IPS DF 4.7 (cell line): ENCODE results near the gene PSMD14.

ENCODE experiments used
- DNase-seq: peaks from one replicate; pipeline ENCODE4 v3.0.0-alpha.2; 2013; ENCODE audit warnings: low spot score; ENCODE audit errors: extremely low read depth

Gene PSMD14

GRCh38 chr2:161438598-161438997 is 130.4 kb downstream of the PSMD14 start:
- no peak for DNase-seq

- DNase-seq: no peak
Observed at GRCh38 chr2:161445097-161445496, 136.9 kb downstream of the PSMD14 start.

- DNase-seq: no peak
Observed at GRCh38 chr2:161448431-161448830, 140.2 kb downstream of the PSMD14 start.
